ENCODE data around the gene OTOP2. TPM values are rescaled to one million over a fixed set of nuclear protein-coding genes. Genes with fewer than 3 reads are reported as not detected.

OTOP2 gene
- total RNA-seq, 1 donor from 2014 or later: not detected

GRCh38 chr17:74883241-74883745 lies 40.8 kb upstream of the OTOP2 start:
- DNase-seq: no peak

GRCh38 chr17:74888469-74888868 lies 35.6 kb upstream of the OTOP2 start:
- TF ChIP-seq CTCF (IDR thresholded peaks at IDR 0.05; ENCODE audit: borderline replicate concordance): no peak
- H3K27ac ChIP-seq (replicated peaks): no peak overlapping the region
- peaks cover 81% of the 10 kb centered on the region for H3K27me3 ChIP-seq (ENCODE audit: low read depth)
- H3K4me3 ChIP-seq: no peak overlapping the region
- peaks cover 6% of the 10 kb centered on the region for H3K4me1 ChIP-seq
- H3K36me3 ChIP-seq: no peaks in the 10 kb centered on the region
- intact Hi-C loops (cut with micrococcal nuclease): no loop called here
- H3K9me3 ChIP-seq (replicated peaks): no peaks in the 10 kb centered on the region
- no peak for DNase-seq

More at GRCh38 chr17:74883241-74883745, 40.8 kb upstream of the OTOP2 start:
- TF ChIP-seq CTCF (IDR thresholded peaks at IDR 0.05; ENCODE audit: borderline replicate concordance): no peak
- Histone ChIP-seq H3K27me3 (ENCODE audit: low read depth) (peaks cover 41% of the 10 kb centered on the region), H3K36me3 (no peaks in the 10 kb centered on the region), H3K27ac (replicated peaks) (no peak overlapping the region), H3K4me1 (peaks cover 4% of the 10 kb centered on the region), H3K9me3 (replicated peaks) (no peaks in the 10 kb centered on the region), H3K4me3 (no peak overlapping the region)
- intact Hi-C loops (cut with micrococcal nuclease): no loop called here

- intact Hi-C loops (cut with micrococcal nuclease): no loop called here
- Histone ChIP-seq H3K9me3 (replicated peaks) (no peaks in the 10 kb centered on the region), H3K36me3 (no peaks in the 10 kb centered on the region), H3K4me1 (peaks cover 11% of the 10 kb centered on the region), H3K27me3 (ENCODE audit: low read depth) (peaks cover 93% of the 10 kb centered on the region), H3K27ac (replicated peaks) (no peak overlapping the region), H3K4me3 (no peak overlapping the region)
- no peak for TF ChIP-seq CTCF (IDR thresholded peaks at IDR 0.05; ENCODE audit: borderline replicate concordance)
- no peak for DNase-seq
These were observed 33.5 kb upstream of the OTOP2 start for GRCh38 chr17:74890554-74890953.

GRCh38 chr17:74892013-74892841 lies 31.8 kb upstream of the OTOP2 start:
- Histone ChIP-seq H3K4me1 (peaks cover 11% of the 10 kb centered on the region), H3K27me3 (ENCODE audit: low read depth) (peaks cover 93% of the 10 kb centered on the region), H3K27ac (replicated peaks) (no peak overlapping the region), H3K9me3 (replicated peaks) (no peaks in the 10 kb centered on the region), H3K36me3 (no peaks in the 10 kb centered on the region), H3K4me3 (no peak overlapping the region)
- intact Hi-C loops (cut with micrococcal nuclease): no loop called here
- TF ChIP-seq CTCF (IDR thresholded peaks at IDR 0.05; ENCODE audit: borderline replicate concordance): no peak
- DNase-seq: no peak

GRCh38 chr17:74892974-74893911 lies 30.8 kb upstream of the OTOP2 start, which contains the start of gene FADS6:
FADS6 (minus strand) TSS chr17:74893633; CDS start chr17:74893595, 38 bp downstream.
- TF ChIP-seq CTCF (IDR thresholded peaks at IDR 0.05; ENCODE audit: borderline replicate concordance): no peak
- intact Hi-C loops (cut with micrococcal nuclease): no loop called here

More at GRCh38 chr17:74892974-74893911, 30.8 kb upstream of the OTOP2 start, which contains the start of gene FADS6:
- Histone ChIP-seq H3K4me3 (peak within 1 kb of the TSS; percentile 60), H3K4me1 (peaks cover 11% of the 10 kb centered on the region), H3K9me3 (replicated peaks) (no peaks in the 10 kb centered on the region), H3K36me3 (no peaks in the 10 kb centered on the region), H3K27me3 (ENCODE audit: low read depth) (peaks cover 90% of the 10 kb centered on the region), H3K27ac (replicated peaks) (no peak within 1 kb of the TSS)
- DNase-seq: no peak
